ENCODE data around the gene HERC4. TPM values are rescaled to one million over a fixed set of nuclear protein-coding genes. Genes with fewer than 3 reads are reported as not detected.
"Not testable (repeated sequence)": the region's sequence is repeated elsewhere in the genome, so short reads cannot be mapped to it uniquely, and the experiment has no call there.

The HERC4 gene
- total RNA-seq, 1 experiment from 2014 or later, result 41.3 TPM

DNA sequence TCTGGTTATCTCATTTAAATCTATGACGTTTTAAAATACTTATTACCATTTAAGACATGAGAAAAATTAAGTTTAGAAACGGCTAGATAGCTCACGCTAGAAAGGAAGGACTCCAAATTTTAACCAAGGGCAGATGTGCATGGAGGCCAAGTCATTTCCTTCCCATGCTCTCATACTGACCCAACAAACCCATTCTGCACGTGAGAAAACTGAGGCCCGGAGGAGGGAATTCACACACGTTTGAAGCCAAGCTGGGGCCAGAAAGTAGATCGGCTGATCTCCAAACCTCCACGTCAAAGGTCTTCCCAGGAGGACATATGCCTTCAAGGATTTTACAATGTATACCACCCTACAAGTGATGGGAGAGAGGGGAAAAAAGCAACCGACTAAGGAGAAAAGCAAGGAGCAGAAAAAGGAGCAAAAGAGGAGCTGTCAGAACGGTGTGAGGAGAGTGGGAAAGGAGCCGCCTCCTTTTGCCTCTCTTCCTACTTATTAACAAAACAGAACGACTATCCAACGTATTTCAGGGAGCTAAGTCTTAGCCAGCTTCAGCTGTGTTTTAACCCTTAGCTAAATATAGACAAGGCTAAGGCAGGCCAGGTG is 191.3 kb downstream of the HERC4 start:
- no peak for DNase-seq (ENCODE audit: low read depth)

DNA sequence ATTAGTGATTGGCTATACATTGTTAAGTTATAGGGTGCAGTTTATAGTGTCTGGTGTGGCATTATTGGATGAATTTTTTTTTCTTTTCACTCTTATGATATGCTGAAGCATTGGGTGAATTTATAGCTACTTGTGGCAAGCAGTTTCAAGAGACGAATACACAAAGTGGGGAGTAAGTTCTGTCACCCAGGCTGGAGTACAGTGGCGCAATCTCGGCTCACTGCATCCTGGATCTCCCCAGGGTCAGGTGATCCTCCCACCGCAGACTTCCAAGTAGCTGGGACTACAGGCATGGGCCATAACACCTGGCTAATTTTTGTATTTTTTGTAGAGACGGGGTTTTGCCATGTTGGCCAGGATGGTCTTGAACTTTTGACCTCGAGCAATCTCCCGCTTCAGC is 196.9 kb downstream of the HERC4 start:
- DNase-seq (ENCODE audit: low read depth), result no peak

DNA sequence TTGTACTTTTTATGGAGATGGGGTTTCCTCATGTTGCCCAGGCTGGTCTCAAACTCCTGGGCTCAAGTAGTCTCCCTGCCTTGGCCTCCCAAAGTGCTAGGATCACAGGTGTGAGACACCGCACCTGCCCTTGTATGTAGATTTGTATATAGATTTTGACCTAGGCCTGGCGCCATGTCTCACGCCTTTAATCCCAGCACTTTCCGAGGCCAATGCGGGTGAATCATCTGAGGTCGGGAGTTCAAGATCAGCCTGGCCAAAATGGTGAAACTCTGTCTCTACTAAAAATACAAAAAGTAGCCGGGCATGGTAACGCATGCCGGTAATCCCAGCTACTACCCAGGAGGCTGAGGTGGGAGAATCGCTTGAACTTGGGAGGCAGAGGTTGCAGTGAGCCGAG is 197.7 kb downstream of the HERC4 start:
- not testable (repeated sequence) for DNase-seq (ENCODE audit: low read depth)

DNA sequence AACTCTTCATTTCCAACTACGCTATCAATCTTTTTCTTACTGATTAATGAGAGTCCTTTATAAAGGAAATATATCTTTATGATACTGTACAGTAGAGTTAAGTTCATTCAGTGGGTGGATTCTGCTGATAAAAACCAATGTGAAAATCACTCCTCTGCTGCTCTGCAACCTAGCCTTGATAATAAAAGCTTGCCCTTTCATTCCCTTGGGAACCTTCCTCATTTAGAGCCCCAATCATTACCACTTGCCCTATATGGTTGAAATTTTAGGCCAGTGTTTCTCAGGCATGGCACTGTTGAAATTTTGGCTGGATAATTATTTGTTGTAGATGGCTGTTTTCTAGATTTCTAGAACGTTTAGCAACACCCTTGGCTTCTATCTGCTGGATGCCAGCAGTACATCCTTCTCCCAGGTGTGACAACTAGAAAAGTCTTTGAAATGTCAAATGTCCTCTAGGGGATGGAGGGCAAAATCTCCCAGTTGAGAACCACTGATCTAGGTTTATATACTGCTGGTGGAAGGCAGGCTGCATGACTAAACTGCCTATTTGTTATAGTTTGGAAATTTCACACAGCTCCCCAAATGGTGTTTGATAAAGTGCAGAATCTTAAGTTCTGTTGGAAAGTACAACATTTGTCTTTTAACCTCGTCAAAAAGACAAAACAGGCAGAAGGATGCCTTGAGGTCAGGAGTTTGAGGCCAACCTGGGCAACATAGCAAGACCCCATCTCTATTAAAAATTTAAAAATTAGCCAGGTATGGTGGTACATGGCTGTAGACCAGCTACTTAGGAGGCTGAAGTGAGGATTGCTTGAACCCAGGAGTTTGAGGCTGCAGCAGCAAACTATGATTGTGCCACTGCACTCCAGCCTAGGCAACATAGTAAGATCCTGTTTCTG is 199.5 kb downstream of the HERC4 start:
- no peak for DNase-seq (ENCODE audit: low read depth)

Other genes with a start within 250 kb of the HERC4 start
- 3.5 and 3.9 TPM in 2 replicates for gene DNAJC12, start 237.1 kb downstream of the HERC4 start, total RNA-seq (2014; rRNA removed; shearing (Covaris generic))
- 10.5 and 13.7 TPM in 2 replicates for gene SIRT1, start 190.6 kb downstream of the HERC4 start, total RNA-seq (2014; rRNA removed; shearing (Covaris generic))
- gene MYPN, start 34.2 kb upstream of the HERC4 start, total RNA-seq (2014; rRNA removed; shearing (Covaris generic)), result 1.4 and 1.8 TPM in 2 replicates
- 0.10 TPM in 1 of 2 replicates, not detected in the other for gene ATOH7, start 156.8 kb upstream of the HERC4 start, total RNA-seq (2014; rRNA removed; shearing (Covaris generic))

Measured in RPMI7951 (cell line).